A549 (cell line): ENCODE measurements around the gene B3GAT1. TPM values are rescaled to one million over a fixed set of nuclear protein-coding genes. Genes with fewer than 3 reads are reported as not detected.

ENCODE experiments used
- ATAC-seq, 2 experiments: fragments of 200-7000 bp in 1 of 2; fragments of >200 bp in 1 of 2; cut with Nextera tagmentation in 1 of 2; cut with Tn5 transposase in 1 of 2; 3 replicates each; pipeline versions ENCODE4 v1.8.0 to v1.9.1; 2018 to 2020; ENCODE audit warnings: mild to moderate bottlenecking in 1 of 2, moderate library complexity in 1 of 2
- CTCF ChIA-PET: fragments of 300-600 bp; sonication (Branson Sonifier 250); formaldehyde crosslinking; extraction: SDS; loops from one replicate; lab custom pipeline; 2021; ENCODE audit warnings: antibody characterized with exemption, inconsistent platforms; lab: Yijun Ruan, JAX
- POLR2A ChIA-PET: fragments of 350-600 bp; formaldehyde crosslinking; extraction: SDS; loops from one replicate; lab custom pipeline; 2021; ENCODE audit warnings: antibody characterized with exemption, inconsistent platforms; lab: Yijun Ruan, JAX
- DNase-seq, 2 experiments: peaks; one replicate each; pipeline versions ENCODE4 v3.0.0 to v3.0.0-alpha.2; 2011 to 2016; ENCODE audit warnings: low read depth in 1 of 2, low spot score in 1 of 2
- FAIRE-seq: peaks from 2 replicates; lab custom pipeline; 2011; peaks lifted over from hg19 to GRCh38; lab: Jason Lieb, UNC
- H3K27ac ChIP-seq, 2 experiments: fragments of >200 bp; sonication (Bioruptor Twin); formaldehyde crosslinking; 3 replicates each; pipeline ENCODE4 v1.5.1; 2016 to 2017
- H3K4me1 ChIP-seq: fragments of >200 bp; sonication (Bioruptor Twin); formaldehyde crosslinking; 3 replicates; pipeline ENCODE4 v1.6.1; 2016
- H3K4me2 ChIP-seq: fragments of >200 bp; sonication (Bioruptor Twin); formaldehyde crosslinking; 3 replicates; pipeline ENCODE4 v1.6.1; 2016
- H3K4me3 ChIP-seq: fragments of >200 bp; sonication (Bioruptor Twin); formaldehyde crosslinking; 3 replicates; pipeline ENCODE4 v1.5.1; 2016
- H3K9me3 ChIP-seq: fragments of >200 bp; sonication (Bioruptor Twin); formaldehyde crosslinking; 3 replicates; pipeline ENCODE4 v1.6.1; 2016
- BCL3 ChIP-seq: fragments of >200 bp; sonication (Bioruptor Twin); formaldehyde crosslinking; IDR thresholded peaks from 3 replicates; pipeline ENCODE4 v1.6.1; 2016
- BHLHE40 ChIP-seq: IDR thresholded peaks from 2 replicates; pipeline ENCODE4 v1.6.1; 2012; ENCODE audit warnings: low read depth, low read length, inconsistent platforms
- CBX8 ChIP-seq: fragments of 200-600 bp; sonication (generic); IDR thresholded peaks from 2 replicates; pipeline ENCODE4 v1.6.1; 2016
- CHD4 ChIP-seq: fragments of 200-600 bp; sonication (generic); IDR thresholded peaks from 2 replicates; pipeline ENCODE4 v1.6.1; 2016; ENCODE audit warnings: antibody characterized with exemption, mild to moderate bottlenecking, borderline replicate concordance
- CTCF ChIP-seq: fragments of >200 bp; sonication (Bioruptor Twin); formaldehyde crosslinking; IDR thresholded peaks from 3 replicates; pipeline ENCODE4 v1.5.1; 2016
- EHF ChIP-seq: fragments of 250-450 bp; sonication (Bioruptor Pico); IDR thresholded peaks from 2 replicates; pipeline ENCODE4 v1.5.0; 2020; ENCODE audit warnings: mild to moderate bottlenecking
- EHMT2 ChIP-seq: fragments of 200-600 bp; sonication (generic); IDR thresholded peaks from 2 replicates; pipeline ENCODE4 v1.6.1; 2016; ENCODE audit warnings: antibody characterized with exemption, low read depth, mild to moderate bottlenecking, moderate library complexity
- HEYL ChIP-seq: fragments of 250-450 bp; sonication (Bioruptor Pico); IDR thresholded peaks from 2 replicates; pipeline ENCODE4 v1.8.0; 2021; ENCODE audit warnings: mild to moderate bottlenecking, moderate library complexity
- HOXA7 ChIP-seq: fragments of 250-450 bp; sonication (Bioruptor Pico); IDR thresholded peaks from 2 replicates; pipeline ENCODE4 v1.5.0; 2020; ENCODE audit warnings: mild to moderate bottlenecking, moderate library complexity
- HOXB13 ChIP-seq: fragments of 250-450 bp; sonication (Bioruptor Pico); IDR thresholded peaks from 2 replicates; pipeline ENCODE4 v1.5.0; 2020; ENCODE audit warnings: low read depth, mild to moderate bottlenecking, moderate library complexity
- JUNB ChIP-seq: fragments of >200 bp; sonication (Bioruptor Twin); formaldehyde crosslinking; IDR thresholded peaks from 2 replicates; pipeline ENCODE4 v1.6.1; 2016
- KDM1A ChIP-seq: fragments of 200-600 bp; sonication (generic); IDR thresholded peaks from 2 replicates; pipeline ENCODE4 v1.6.1; 2016; ENCODE audit warnings: low read depth, mild to moderate bottlenecking
- MAFK ChIP-seq: fragments of 450-650 bp; IDR thresholded peaks from 2 replicates; pipeline ENCODE4 v1.6.1; 2014; ENCODE audit not compliant: partially characterized antibody
- MYC ChIP-seq: IDR thresholded peaks from 2 replicates; pipeline ENCODE4 v1.6.1; 2012; ENCODE audit warnings: mild to moderate bottlenecking, inconsistent platforms, low read length, improper control_type of control experiment, borderline replicate concordance
- NPAS2 ChIP-seq: fragments of 250-450 bp; sonication (Bioruptor Pico); IDR thresholded peaks from 2 replicates; pipeline ENCODE4 v1.8.0; 2022; ENCODE audit warnings: mild to moderate bottlenecking, moderate library complexity, borderline replicate concordance
- PBX3 ChIP-seq: IDR thresholded peaks from 2 replicates; pipeline ENCODE4 v1.6.1; 2012
- PHF8 ChIP-seq: fragments of 200-600 bp; sonication (generic); IDR thresholded peaks from 2 replicates; pipeline ENCODE4 v1.6.1; 2016; ENCODE audit warnings: low read depth, mild to moderate bottlenecking, antibody characterized with exemption, moderate library complexity, borderline replicate concordance
- RARB ChIP-seq: fragments of 250-450 bp; sonication (Bioruptor Pico); IDR thresholded peaks from 2 replicates; pipeline ENCODE4 v1.8.0; 2021; ENCODE audit warnings: mild to moderate bottlenecking, moderate library complexity
- RFX5 ChIP-seq: fragments of 450-650 bp; IDR thresholded peaks from 2 replicates; pipeline ENCODE4 v1.7.1; 2014; ENCODE audit warnings: antibody characterized with exemption, mild to moderate bottlenecking, moderate library complexity
- SREBF2 ChIP-seq: fragments of 450-650 bp; IDR thresholded peaks from 2 replicates; pipeline ENCODE4 v1.6.1; 2014; ENCODE audit warnings: mild to moderate bottlenecking, moderate library complexity
- ZFP36 ChIP-seq: fragments of 450-650 bp; IDR thresholded peaks from 2 replicates; pipeline ENCODE4 v1.6.1; 2014; ENCODE audit warnings: borderline replicate concordance; ENCODE audit not compliant: partially characterized antibody
- WGBS: methylation state at CpG from one replicate; pipeline ENCODE4 v1.1.6; 2017; ENCODE audit errors: missing lambda C conversion rate; 5-methylcytosine and 5-hydroxymethylcytosine counted together
- polyA plus RNA-seq, 4 experiments: library from polyadenylated mRNA; depleted of rRNA in 3 of 4; stranded (reverse); fragments of >200 nt; fragmentation: RNase III in 1 of 4; extraction: RNeasy Plus Mini Kit Qiagen cat#74134 plus additional on column Dnase treatment in 1 of 4; gene quantifications; 2 replicates in 3 of 4; 3 replicates in 1 of 4; pipeline ENCODE4 v1.2.3, GENCODE V29; 2011 to 2017

B3GAT1 gene
- polyA plus RNA-seq, 2 of the 4 experiments (the other 2 are of a cell fraction), result not detected

GRCh38 chr11:134341805-134342571 lies 70.1 kb downstream of the B3GAT1 start (continued):
- TF ChIP-seq PBX3 (no peak), EHF (CRISPR knock-in tag) (no peak), NPAS2 (CRISPR knock-in tag) (no peak), PHF8 (no peak), EHMT2 (no peak), RFX5 (no peak), RARB (CRISPR knock-in tag) (no peak), CHD4 (no peak)

- FAIRE-seq (no peak), ATAC-seq (no peak), DNase-seq (no peak)
- H3K27ac ChIP-seq, result no peak overlapping the region
- H3K4me2 ChIP-seq, result no peak overlapping the region
- H3K4me3 ChIP-seq, result no peak overlapping the region
- TF ChIP-seq JUNB (no peak), RARB (CRISPR knock-in tag) (no peak), HOXB13 (CRISPR knock-in tag) (no peak), EHF (CRISPR knock-in tag) (no peak), MAFK (no peak), PBX3 (no peak), BHLHE40 (no peak), KDM1A (no peak), SREBF2 (no peak), HEYL (CRISPR knock-in tag) (no peak), BCL3 (no peak), MYC (no peak), ZFP36 (no peak), CBX8 (no peak)
- ChIA-PET POLR2A (no interaction called here), CTCF (no interaction called here)
- no peaks in the 10 kb centered on the region for H3K9me3 ChIP-seq
- 80% methylated on average over 8 of the region's 11 CpGs for WGBS
- no peaks in the 10 kb centered on the region for H3K4me1 ChIP-seq
Measured at GRCh38 chr11:134340354-134340964, 71.6 kb downstream of the B3GAT1 start.

GRCh38 chr11:134339756-134340155 lies 72.3 kb downstream of the B3GAT1 start:
- FAIRE-seq, result no peak

More at GRCh38 chr11:134339756-134340155, 72.3 kb downstream of the B3GAT1 start:
- CTCF ChIA-PET, result no interaction called here
- POLR2A ChIA-PET, result no interaction called here
- 89% methylated on average over 3 of the region's 4 CpGs for WGBS
- Histone ChIP-seq H3K4me2 (no peak overlapping the region), H3K4me1 (no peaks in the 10 kb centered on the region), H3K27ac (no peak overlapping the region), H3K4me3 (no peak overlapping the region), H3K9me3 (no peaks in the 10 kb centered on the region)
- no peak for ATAC-seq
- DNase-seq, result no peak
- no peak for TF ChIP-seq BHLHE40
- TF ChIP-seq SREBF2, result no peak
- no peak for TF ChIP-seq NPAS2 (CRISPR knock-in tag)
- TF ChIP-seq HOXA7, result no peak
- TF ChIP-seq PHF8, result no peak
- TF ChIP-seq CTCF, result no peak
